Uterus (tissue), 2 donors: ENCODE measurements around the gene GRM5.

Source experiments
- CTCF ChIP-seq, 4 experiments: fragments of 200-600 bp in 2 of 4; fragments of 450-650 bp in 2 of 4; sonication (generic) in 2 of 4; IDR thresholded peaks; one replicate each; pipeline ENCODE4 v1.5.1; 2016 to 2019; ENCODE audit warnings: antibody characterized with exemption in 4 of 4, mild to moderate bottlenecking in 2 of 4, moderate library complexity in 1 of 4
- POLR2A ChIP-seq, 2 donors: fragments of 450-650 bp; IDR thresholded peaks; one replicate each; pipeline ENCODE4 v1.6.1; 2016; ENCODE audit warnings: antibody characterized with exemption in 2 of 2, mild to moderate bottlenecking in 1 of 2, moderate library complexity in 1 of 2

- TF ChIP-seq CTCF (IDR thresholded peaks at IDR 0.05) (peak in 2 of 4 experiments; percentile 26 to 31), POLR2A (IDR thresholded peaks at IDR 0.05) (no peak)
These were observed 580.7 kb downstream of the GRM5 start for GRCh38 chr11:88484873-88485621.
